Mucosa of rectum (tissue), 2 donors: ENCODE data around the gene CRTAP.
"Not testable (repeated sequence)": the region's sequence is repeated elsewhere in the genome, so short reads cannot be mapped to it uniquely, and the experiment has no call there.

Experiments
- H3K27ac ChIP-seq, 2 donors: one replicate each; pipeline ENCODE4 v1.7.0; 2013; ENCODE audit warnings: inconsistent platforms in 2 of 2, low read depth in 2 of 2, low read length in 2 of 2
- H3K27me3 ChIP-seq, 2 donors: one replicate each; pipeline ENCODE4 v1.7.0; 2013; ENCODE audit warnings: low read length in 2 of 2; ENCODE audit not compliant: control insufficient read depth in 2 of 2, insufficient read depth in 2 of 2
- H3K36me3 ChIP-seq, 2 donors: one replicate each; pipeline ENCODE4 v1.7.0; 2013; ENCODE audit warnings: low read length in 2 of 2; ENCODE audit not compliant: control insufficient read depth in 2 of 2, insufficient read depth in 2 of 2
- H3K4me1 ChIP-seq, 2 donors: one replicate each; pipeline ENCODE4 v1.7.0; 2013; ENCODE audit warnings: low read length in 2 of 2, mild to moderate bottlenecking in 1 of 2; ENCODE audit not compliant: control insufficient read depth in 2 of 2, insufficient read depth in 2 of 2
- H3K4me3 ChIP-seq, 2 donors: one replicate each; pipeline ENCODE4 v1.7.0; 2013; ENCODE audit warnings: low read length in 2 of 2
- H3K9ac ChIP-seq, 2 donors: one replicate each; pipeline ENCODE4 v1.7.0; 2013; ENCODE audit warnings: low read length in 2 of 2, low read depth in 1 of 2, mild to moderate bottlenecking in 1 of 2
- H3K9me3 ChIP-seq, 2 donors: one replicate each; pipeline ENCODE4 v1.7.0; 2013; ENCODE audit warnings: low read length in 2 of 2; ENCODE audit not compliant: control insufficient read depth in 2 of 2
- donor health status: healthy.
- donor health status: Normal muscosa, but diverticular disease.

The CRTAP gene

DNA sequence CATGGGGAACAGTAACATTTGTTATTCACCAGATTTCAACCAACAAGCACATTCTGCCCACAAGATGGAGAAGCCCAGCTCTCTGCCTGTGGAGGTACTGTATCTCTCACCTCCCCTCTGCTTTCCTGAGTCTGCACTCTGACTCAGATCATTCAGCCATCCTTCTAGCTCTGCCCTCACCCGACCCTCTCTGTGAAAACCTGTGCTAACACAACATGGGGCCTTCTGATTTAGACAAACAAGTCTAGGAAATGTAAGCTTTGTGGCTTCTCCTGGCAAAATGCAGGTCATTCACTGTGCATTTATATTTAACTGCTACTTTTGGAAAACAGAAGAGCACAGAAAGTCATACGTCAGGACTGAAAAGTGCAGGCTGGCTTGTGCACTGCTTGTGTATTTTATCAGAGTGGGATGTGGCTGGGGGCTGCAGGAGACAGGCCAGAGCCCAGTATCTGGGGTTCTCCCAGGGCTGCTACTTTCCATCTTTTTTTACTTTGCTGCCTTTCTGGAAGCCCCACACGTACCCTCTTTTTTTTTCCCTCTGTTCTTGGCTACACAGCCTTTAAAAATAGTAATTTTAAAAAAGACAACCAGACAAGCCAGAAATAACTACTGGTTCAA lies 54.0 kb downstream of the CRTAP start:
- Histone ChIP-seq H3K36me3 (no peaks in the 10 kb centered on the region), H3K4me1 (no peaks in the 10 kb centered on the region), H3K9me3 (no peaks in the 10 kb centered on the region), H3K9ac (no peak overlapping the region), H3K4me3 (no peak overlapping the region), H3K27me3 (no peaks in the 10 kb centered on the region), H3K27ac (no peak overlapping the region)

DNA sequence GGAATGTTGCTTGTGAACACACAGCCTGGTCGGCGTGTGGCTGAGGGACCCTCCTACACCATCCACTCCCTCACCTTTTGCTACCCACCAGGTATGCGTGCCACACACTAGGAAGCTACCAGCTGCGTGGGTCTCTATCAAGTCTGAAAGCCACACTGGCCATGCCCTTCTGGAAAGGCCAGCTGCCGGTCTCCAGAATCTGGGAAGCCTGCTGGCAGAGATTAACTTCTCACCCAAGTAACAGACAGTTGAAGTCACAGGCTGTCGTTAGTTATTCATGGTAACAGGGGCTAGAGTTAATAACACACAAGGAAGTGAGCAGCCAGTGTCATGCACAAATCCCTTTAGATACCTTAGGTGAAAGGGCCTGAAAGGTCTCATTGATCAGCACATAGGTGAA lies 56.7 kb downstream of the CRTAP start:
- Histone ChIP-seq H3K4me3 (no peak overlapping the region), H3K36me3 (no peaks in the 10 kb centered on the region), H3K9ac (no peak overlapping the region), H3K4me1 (no peaks in the 10 kb centered on the region), H3K27me3 (no peaks in the 10 kb centered on the region), H3K27ac (no peak overlapping the region), H3K9me3 (no peaks in the 10 kb centered on the region)

DNA sequence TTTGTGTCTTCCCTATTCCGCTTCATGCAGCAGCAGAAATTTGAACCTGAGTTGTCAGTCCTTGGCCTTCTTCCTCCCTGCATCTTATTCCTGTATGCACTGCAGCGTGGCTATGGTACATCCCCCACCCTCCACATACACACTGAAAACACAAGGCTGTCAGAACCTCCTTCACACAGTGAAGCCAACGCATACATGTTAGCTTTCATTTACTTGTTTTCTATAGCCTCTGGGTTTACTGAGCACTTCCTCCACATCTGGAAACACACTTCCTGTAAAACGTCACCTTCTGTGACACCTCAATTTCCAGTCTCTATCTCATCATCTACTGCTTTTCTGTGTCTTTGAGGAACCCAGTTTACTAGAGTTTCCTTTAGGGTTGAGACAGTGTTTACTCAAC lies 57.8 kb downstream of the CRTAP start:
- no peak overlapping the region for H3K4me3 ChIP-seq
- no peaks in the 10 kb centered on the region for H3K4me1 ChIP-seq
- no peaks in the 10 kb centered on the region for H3K36me3 ChIP-seq
- no peaks in the 10 kb centered on the region for H3K27me3 ChIP-seq
- H3K9ac ChIP-seq: no peak overlapping the region
- no peak overlapping the region for H3K27ac ChIP-seq
- no peaks in the 10 kb centered on the region for H3K9me3 ChIP-seq

DNA sequence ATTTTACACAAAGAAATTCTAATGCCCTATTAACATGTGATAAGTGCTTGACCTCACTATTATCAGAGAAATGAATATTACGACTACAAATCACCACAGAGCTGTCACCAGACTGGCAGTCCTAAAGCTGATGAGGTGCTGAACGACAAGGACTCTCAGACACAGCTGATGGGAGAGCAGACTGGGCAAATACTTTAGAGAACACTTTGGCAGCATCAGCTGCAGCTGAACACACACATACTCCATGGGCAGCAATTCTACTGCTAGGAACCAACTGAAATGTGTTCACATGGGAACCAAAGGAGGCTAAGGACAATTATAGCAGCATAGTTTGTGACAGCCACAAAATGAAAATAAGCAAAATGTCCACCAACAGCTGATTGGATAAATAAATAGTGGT lies 59.3 kb downstream of the CRTAP start:
- Histone ChIP-seq H3K9me3 (no peaks in the 10 kb centered on the region), H3K36me3 (no peaks in the 10 kb centered on the region), H3K4me1 (no peaks in the 10 kb centered on the region), H3K9ac (no peak overlapping the region), H3K27me3 (no peaks in the 10 kb centered on the region), H3K4me3 (no peak overlapping the region), H3K27ac (no peak overlapping the region)

DNA sequence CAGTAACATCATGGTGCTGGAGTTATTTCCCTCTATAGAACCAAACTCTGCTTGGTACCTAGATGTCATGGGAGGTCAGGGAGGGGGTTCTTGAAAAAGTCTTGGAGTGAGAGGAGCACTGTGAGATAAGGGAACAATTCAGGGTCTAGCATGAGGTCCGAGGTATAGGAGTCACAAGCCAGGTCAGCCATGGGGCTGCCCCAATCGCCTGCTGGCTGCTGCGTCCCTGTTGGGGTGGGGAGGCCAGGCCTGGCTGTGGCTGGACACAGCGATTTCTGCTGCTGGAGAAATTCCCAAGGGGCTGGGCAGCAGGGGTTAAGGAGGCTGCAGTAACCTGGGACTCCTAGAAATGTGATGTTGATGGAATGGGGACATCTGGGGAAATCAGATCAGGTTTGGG lies 59.9 kb downstream of the CRTAP start:
- Histone ChIP-seq H3K36me3 (no peaks in the 10 kb centered on the region), H3K9me3 (no peaks in the 10 kb centered on the region), H3K27ac (no peak overlapping the region), H3K4me3 (no peak overlapping the region), H3K4me1 (no peaks in the 10 kb centered on the region), H3K9ac (no peak overlapping the region), H3K27me3 (no peaks in the 10 kb centered on the region)

DNA sequence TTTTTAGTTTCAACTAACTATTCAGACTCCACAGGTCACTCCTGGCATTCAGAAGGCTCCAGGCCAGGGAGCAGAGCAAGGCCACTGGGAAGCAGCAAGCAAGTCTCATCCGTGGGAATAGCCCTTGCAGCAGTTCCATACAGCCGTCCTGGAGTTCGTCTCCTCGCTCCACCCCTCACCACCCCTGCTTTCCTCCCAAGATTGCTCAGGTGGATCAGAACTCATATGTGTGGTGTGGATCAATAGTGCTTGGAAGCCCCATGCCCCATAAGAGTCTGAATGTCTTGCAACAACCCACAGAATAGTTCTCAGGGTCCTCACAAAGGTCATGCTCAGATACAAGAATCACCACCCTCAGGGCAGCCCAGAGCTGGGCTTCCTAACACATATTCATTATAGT lies 60.3 kb downstream of the CRTAP start:
- H3K4me1 ChIP-seq: no peaks in the 10 kb centered on the region

DNA sequence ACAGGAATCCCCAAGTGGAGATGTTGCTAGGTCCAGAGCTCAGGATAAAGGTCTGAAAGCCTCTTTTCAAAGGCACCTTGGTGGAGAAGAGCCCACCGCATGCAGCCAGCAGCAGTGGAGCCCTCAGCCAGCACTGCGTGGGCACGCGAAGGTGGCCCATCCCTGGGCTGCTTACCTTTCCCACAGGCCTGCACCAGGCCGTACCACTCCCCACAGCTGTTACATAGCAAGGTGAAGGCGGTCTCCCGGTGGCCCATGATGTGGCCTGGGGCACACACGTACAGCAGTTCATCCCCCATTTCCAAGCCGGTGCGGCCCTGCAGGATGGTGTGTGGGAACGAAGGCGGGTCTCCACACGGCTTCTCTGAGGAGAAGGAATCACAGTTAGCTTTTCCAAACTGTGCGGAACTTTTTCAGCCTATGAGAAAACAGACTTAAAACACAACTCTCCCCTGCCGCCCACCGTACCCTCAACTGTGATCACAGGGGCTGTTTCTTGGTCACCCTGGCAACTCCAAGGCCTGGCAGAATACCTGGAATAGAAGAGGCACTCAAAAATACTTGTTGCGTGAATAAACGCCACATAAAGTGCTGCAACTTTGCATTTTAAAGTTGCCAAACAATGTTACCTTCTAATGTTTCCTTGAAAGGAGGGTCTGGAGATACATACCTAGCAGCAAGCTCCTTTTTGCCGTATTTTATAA lies 61.0 kb downstream of the CRTAP start:
- H3K9ac ChIP-seq: no peak overlapping the region
- H3K27ac ChIP-seq: no peak overlapping the region
- H3K4me3 ChIP-seq: no peak overlapping the region
- no peaks in the 10 kb centered on the region for H3K36me3 ChIP-seq
- H3K9me3 ChIP-seq: no peaks in the 10 kb centered on the region
- no peaks in the 10 kb centered on the region for H3K27me3 ChIP-seq
- no peaks in the 10 kb centered on the region for H3K4me1 ChIP-seq

More for the DNA sequence above, 60.3 kb downstream of the CRTAP start:
- H3K36me3 ChIP-seq: no peaks in the 10 kb centered on the region
- no peak overlapping the region for H3K27ac ChIP-seq
- H3K4me3 ChIP-seq: no peak overlapping the region
- H3K9me3 ChIP-seq: no peaks in the 10 kb centered on the region
- H3K27me3 ChIP-seq: no peaks in the 10 kb centered on the region
- H3K9ac ChIP-seq: no peak overlapping the region

DNA sequence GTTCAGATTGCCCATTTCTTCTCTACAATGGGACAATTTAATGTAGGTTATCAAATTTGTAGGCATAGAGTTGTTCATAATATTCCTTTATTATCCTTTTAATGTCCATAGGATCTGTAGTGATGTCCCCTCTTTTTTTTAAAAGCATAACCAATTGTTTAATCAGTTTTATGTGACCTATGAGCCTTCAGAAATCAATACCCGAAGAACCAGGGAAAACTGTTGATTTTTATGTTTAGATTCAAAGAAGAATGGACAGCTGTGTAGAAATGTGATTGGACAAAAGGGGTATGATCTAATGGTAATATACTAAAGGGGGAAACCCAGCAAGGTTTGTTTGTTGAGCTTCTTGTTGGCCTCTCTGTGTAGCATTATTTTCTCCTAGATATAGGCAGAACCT lies 65.3 kb downstream of the CRTAP start:
- no peak overlapping the region for H3K27ac ChIP-seq
- H3K9ac ChIP-seq: no peak overlapping the region
- H3K4me3 ChIP-seq: no peak overlapping the region
- H3K4me1 ChIP-seq: no peaks in the 10 kb centered on the region
- H3K27me3 ChIP-seq: no peaks in the 10 kb centered on the region
- H3K36me3 ChIP-seq: no peaks in the 10 kb centered on the region
- no peaks in the 10 kb centered on the region for H3K9me3 ChIP-seq

DNA sequence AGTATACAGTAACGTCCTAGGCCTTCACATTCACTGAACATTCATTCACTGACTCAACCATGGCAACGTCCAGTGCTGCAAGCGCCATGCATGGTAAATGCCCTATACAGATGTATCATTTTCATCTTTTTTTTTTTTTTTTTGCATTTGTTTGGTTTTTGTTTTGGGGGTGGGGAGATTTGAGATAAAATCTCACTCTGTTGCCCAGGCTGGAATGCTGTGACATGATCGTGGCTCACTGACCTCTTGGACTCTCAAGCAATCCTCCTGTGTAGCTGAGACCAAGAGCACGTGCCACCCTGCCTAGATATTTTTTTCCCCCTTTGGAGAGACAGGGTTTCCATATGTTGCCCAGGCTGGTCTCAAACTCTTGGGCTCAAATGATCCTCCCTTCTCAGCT lies 67.4 kb downstream of the CRTAP start:
- Histone ChIP-seq H3K27me3 (no peaks in the 10 kb centered on the region), H3K9me3 (no peaks in the 10 kb centered on the region), H3K36me3 (no peaks in the 10 kb centered on the region), H3K4me1 (no peaks in the 10 kb centered on the region), H3K9ac (no peak overlapping the region), H3K27ac (no peak overlapping the region), H3K4me3 (no peak overlapping the region)

DNA sequence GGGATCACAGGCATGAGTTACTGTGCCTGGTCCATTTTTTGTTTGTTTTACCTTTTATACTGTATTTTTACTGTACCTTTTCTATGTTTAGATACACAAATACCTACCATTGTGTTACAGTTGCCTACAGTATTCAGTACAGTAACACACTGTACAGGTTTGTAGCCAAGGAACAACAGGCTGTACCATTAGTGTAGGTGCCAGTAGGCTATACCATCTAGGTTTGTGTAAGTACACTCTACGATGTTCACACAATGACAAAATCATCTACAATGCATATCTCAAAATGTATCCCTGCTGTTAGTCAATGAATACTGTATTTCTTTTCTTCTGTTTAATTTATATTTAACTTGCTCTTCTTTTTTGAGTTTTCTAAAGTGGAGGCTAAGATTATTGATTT lies 67.8 kb downstream of the CRTAP start:
- H3K4me1 ChIP-seq, H3K27me3 ChIP-seq, H3K36me3 ChIP-seq, H3K9me3 ChIP-seq, H3K27ac ChIP-seq, H3K4me3 ChIP-seq, H3K9ac ChIP-seq: not testable (repeated sequence)
